ENCODE results near the gene VDR. TPM values are rescaled to one million over a fixed set of nuclear protein-coding genes. Genes with fewer than 3 reads are reported as not detected.

Gene VDR
- total and polyA plus RNA-seq, 2 donors (not counting 1 experiment from before 2014, with no cell fraction given), result 0.37 to 0.42 TPM

DNA sequence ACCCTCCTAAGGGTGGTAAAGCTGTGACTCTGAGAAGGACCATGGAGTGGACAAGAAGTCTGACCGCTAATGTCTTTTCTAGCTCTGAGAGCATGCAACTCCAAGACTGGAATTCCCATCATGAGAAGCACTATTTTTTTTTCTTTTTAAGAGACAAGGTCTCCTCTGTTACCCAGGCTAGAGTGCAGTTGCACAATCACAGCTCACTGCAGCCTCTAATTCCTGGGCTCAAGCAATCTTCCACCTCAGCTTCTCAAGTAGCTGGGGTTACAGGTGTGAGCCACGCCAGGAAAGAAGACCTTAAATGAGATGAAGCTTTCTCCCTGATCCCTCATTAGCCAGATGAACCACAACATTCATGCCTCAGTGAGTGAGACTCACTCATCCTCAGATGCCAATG is 19.2 kb downstream of the VDR start:
- Histone ChIP-seq H3K4me2 (replicated peaks; ENCODE audit: low read depth, low read length, poor library complexity, severe bottlenecking) (no peak overlapping the region), H3K79me2 (ENCODE audit: control insufficient read depth, insufficient read depth, low read length) (no peaks in the 10 kb centered on the region), H3K27ac (ENCODE audit: low read length in 2 of 2) (no peak overlapping the region), H3K4me3 (ENCODE audit: control extremely low read depth in 1 of 5, extremely low read depth in 1 of 5, insufficient read depth in 1 of 5, low read depth in 2 of 5, low read length in 4 of 5) (no peak overlapping the region), H3K27me3 (replicated peaks in 1 of 4; ENCODE audit: control extremely low read depth in 1 of 4, control insufficient read depth in 3 of 4, insufficient read depth in 4 of 4, low read length in 3 of 4) (peaks cover 0 to 16% (median 1%) of the 10 kb centered on the region in 4 experiments), H2AFZ (ENCODE audit: insufficient read depth, low read depth, low read length, poor library complexity, severe bottlenecking) (no peak overlapping the region), H3K4me1 (ENCODE audit: control insufficient read depth in 2 of 2, insufficient read depth in 2 of 2, low read length in 2 of 2) (peaks cover 12 to 32% of the 10 kb centered on the region in 2 donors), H3K9me3 (ENCODE audit: control extremely low read depth in 1 of 3, control insufficient read depth in 2 of 3, insufficient read depth in 1 of 3, low read length in 2 of 3) (no peaks in the 10 kb centered on the region), H3K9ac (ENCODE audit: low read length) (no peak overlapping the region), H3K36me3 (replicated peaks in 1 of 2; ENCODE audit: control extremely low read depth in 1 of 2, control insufficient read depth in 1 of 2, extremely low read depth in 1 of 2, insufficient read depth in 2 of 2, low read length in 1 of 2) (no peaks in the 10 kb centered on the region), H4K20me1 (ENCODE audit: control insufficient read depth, insufficient read depth, low read length, poor library complexity, severe bottlenecking) (no peaks in the 10 kb centered on the region)
- intact Hi-C loops (cut with micrococcal nuclease), result no loop called here
- ChIA-PET POLR2A (no interaction called here), CTCF (interaction anchor here (1.2 kb wide), 1 partner anchor 11 kb away, joined by 3 read pairs; no protein-coding TSS in a partner anchor)
- ATAC-seq (ENCODE audit: low read depth) (no peak), DNase-seq (no peak)
- Mint-ChIP-seq H3K27ac (no peak overlapping the region), H3K9me3 (ENCODE audit: insufficient read depth) (no peaks in the 10 kb centered on the region), H3K4me1 (peaks cover 17% of the 10 kb centered on the region), H3K27me3 (peaks cover 13% of the 10 kb centered on the region), H3K4me3 (no peak overlapping the region)
- TF ChIP-seq, protein P1, sequence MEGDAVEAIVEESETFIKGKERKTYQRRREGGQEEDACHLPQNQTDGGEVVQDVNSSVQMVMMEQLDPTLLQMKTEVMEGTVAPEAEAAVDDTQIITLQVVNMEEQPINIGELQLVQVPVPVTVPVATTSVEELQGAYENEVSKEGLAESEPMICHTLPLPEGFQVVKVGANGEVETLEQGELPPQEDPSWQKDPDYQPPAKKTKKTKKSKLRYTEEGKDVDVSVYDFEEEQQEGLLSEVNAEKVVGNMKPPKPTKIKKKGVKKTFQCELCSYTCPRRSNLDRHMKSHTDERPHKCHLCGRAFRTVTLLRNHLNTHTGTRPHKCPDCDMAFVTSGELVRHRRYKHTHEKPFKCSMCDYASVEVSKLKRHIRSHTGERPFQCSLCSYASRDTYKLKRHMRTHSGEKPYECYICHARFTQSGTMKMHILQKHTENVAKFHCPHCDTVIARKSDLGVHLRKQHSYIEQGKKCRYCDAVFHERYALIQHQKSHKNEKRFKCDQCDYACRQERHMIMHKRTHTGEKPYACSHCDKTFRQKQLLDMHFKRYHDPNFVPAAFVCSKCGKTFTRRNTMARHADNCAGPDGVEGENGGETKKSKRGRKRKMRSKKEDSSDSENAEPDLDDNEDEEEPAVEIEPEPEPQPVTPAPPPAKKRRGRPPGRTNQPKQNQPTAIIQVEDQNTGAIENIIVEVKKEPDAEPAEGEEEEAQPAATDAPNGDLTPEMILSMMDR (IDR thresholded peaks at IDR 0.05), result no peak
- no peak for TF ChIP-seq EZH2 (IDR thresholded peaks at IDR 0.05; ENCODE audit: borderline replicate concordance, insufficient read depth, low read depth, low read length, poor library complexity, severe bottlenecking)
- 76% methylated on average over 2 of the region's 2 CpGs for WGBS (ENCODE audit: insufficient coverage)

DNA sequence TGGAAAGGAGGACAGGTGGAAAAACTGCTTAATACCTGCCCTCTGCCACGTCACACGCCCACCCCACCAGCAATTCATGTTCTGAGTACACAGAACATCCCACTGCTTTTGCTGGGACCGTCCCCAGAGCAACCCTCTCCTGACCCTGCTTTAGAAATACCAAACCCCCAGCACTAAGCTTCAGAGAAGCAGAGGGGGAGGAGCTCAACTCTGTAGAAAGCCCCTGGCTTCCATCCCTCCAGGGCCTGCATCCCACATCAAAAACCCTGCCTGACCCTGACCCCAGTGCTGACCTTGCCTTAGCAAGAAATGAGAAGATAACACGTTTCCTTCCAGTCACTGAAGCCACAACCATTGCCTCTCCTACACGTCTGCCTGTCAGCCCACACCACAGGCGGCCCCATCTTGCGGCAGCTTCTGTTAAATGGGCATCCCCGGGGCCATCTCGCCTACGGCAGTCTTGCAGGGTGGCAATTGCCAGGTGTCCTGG is 19.7 kb downstream of the VDR start:
- Mint-ChIP-seq H3K4me1 (peaks cover 17% of the 10 kb centered on the region), H3K9me3 (ENCODE audit: insufficient read depth) (no peaks in the 10 kb centered on the region), H3K27ac (no peak overlapping the region), H3K4me3 (no peak overlapping the region), H3K27me3 (peaks cover 13% of the 10 kb centered on the region)
- POLR2A ChIA-PET, result no interaction called here
- DNase-seq, result no peak
- CTCF ChIA-PET, result interaction anchor here (1.2 kb wide), 1 partner anchor 11 kb away, joined by 3 read pairs; no protein-coding TSS in a partner anchor
- H3K4me1 ChIP-seq (ENCODE audit: control insufficient read depth in 2 of 2, insufficient read depth in 2 of 2, low read length in 2 of 2), result peaks cover 12 to 32% of the 10 kb centered on the region in 2 donors
- H2AFZ ChIP-seq (ENCODE audit: insufficient read depth, low read depth, low read length, poor library complexity, severe bottlenecking), result no peak overlapping the region
- H3K4me2 ChIP-seq (replicated peaks; ENCODE audit: low read depth, low read length, poor library complexity, severe bottlenecking), result no peak overlapping the region
- H3K27me3 ChIP-seq (replicated peaks in 1 of 4; ENCODE audit: control extremely low read depth in 1 of 4, control insufficient read depth in 3 of 4, insufficient read depth in 4 of 4, low read length in 3 of 4), result peaks cover 0 to 16% (median 1%) of the 10 kb centered on the region in 4 experiments
- TF ChIP-seq, protein P1 (IDR thresholded peaks at IDR 0.05), result no peak
- no peak for TF ChIP-seq EZH2 (IDR thresholded peaks at IDR 0.05; ENCODE audit: borderline replicate concordance, insufficient read depth, low read depth, low read length, poor library complexity, severe bottlenecking)
- H3K36me3 ChIP-seq (replicated peaks in 1 of 2; ENCODE audit: control extremely low read depth in 1 of 2, control insufficient read depth in 1 of 2, extremely low read depth in 1 of 2, insufficient read depth in 2 of 2, low read length in 1 of 2), result no peaks in the 10 kb centered on the region
- H3K79me2 ChIP-seq (ENCODE audit: control insufficient read depth, insufficient read depth, low read length), result no peaks in the 10 kb centered on the region
- H3K4me3 ChIP-seq (ENCODE audit: control extremely low read depth in 1 of 5, extremely low read depth in 1 of 5, insufficient read depth in 1 of 5, low read depth in 2 of 5, low read length in 4 of 5), result no peak overlapping the region
- H4K20me1 ChIP-seq (ENCODE audit: control insufficient read depth, insufficient read depth, low read length, poor library complexity, severe bottlenecking), result no peaks in the 10 kb centered on the region
- H3K9ac ChIP-seq (ENCODE audit: low read length), result no peak overlapping the region
- intact Hi-C loops (cut with micrococcal nuclease), result no loop called here
- H3K9me3 ChIP-seq (ENCODE audit: control extremely low read depth in 1 of 3, control insufficient read depth in 2 of 3, insufficient read depth in 1 of 3, low read length in 2 of 3), result no peaks in the 10 kb centered on the region
- WGBS (ENCODE audit: insufficient coverage), result 63% methylated on average over 4 of the region's 10 CpGs
- H3K27ac ChIP-seq (ENCODE audit: low read length in 2 of 2), result no peak overlapping the region
- ATAC-seq (ENCODE audit: low read depth), result no peak
